Naive thymus-derived CD4-positive, alpha-beta T cell (primary cell): ENCODE results near the gene COL19A1. TPM values are rescaled to one million over a fixed set of nuclear protein-coding genes. Genes with fewer than 3 reads are reported as not detected.

Experiments
- ATAC-seq: fragments of 150-1000 bp; cut with Tn5 transposase; 2 replicates; pipeline ENCODE4 v1.10.0; 2021; ENCODE audit warnings: mild to moderate bottlenecking, moderate library complexity
- CTCF ChIA-PET: fragments of 350-600 bp; sonication (Branson Sonifier 250); formaldehyde crosslinking; loops from one replicate; lab custom pipeline; 2021; ENCODE audit warnings: antibody characterized with exemption; lab: Charles Lee
- POLR2A ChIA-PET: fragments of 350-600 bp; sonication (Branson Sonifier 250); formaldehyde crosslinking; loops from one replicate; lab custom pipeline; 2021; ENCODE audit warnings: antibody characterized with exemption, inconsistent platforms; lab: Charles Lee
- DNase-seq, 9 donors: peaks; one replicate each; pipeline versions ENCODE4 v3.0.0 to v3.0.0-alpha.2; 2020 to 2022; ENCODE audit warnings: mixed read lengths in 1 of 9
- H3K27ac ChIP-seq: one replicate; pipeline ENCODE4 v1.7.0; 2013; ENCODE audit warnings: mild to moderate bottlenecking, low read depth, low read length, moderate library complexity
- H3K27me3 ChIP-seq, 2 donors: one replicate each; pipeline ENCODE4 v1.7.0; 2013; ENCODE audit warnings: low read length in 2 of 2, mild to moderate bottlenecking in 2 of 2, moderate library complexity in 2 of 2; ENCODE audit not compliant: control insufficient read depth in 2 of 2, insufficient read depth in 2 of 2
- H3K36me3 ChIP-seq, 3 experiments: 1 replicate in 2 of 3; 2 replicates in 1 of 3; pipeline ENCODE4 v1.7.0; 2013; ENCODE audit warnings: low read length in 3 of 3, mild to moderate bottlenecking in 3 of 3, moderate library complexity in 1 of 3; ENCODE audit not compliant: insufficient read depth in 3 of 3, control insufficient read depth in 2 of 3
- H3K4me1 ChIP-seq, 2 donors: one replicate each; pipeline ENCODE4 v1.7.0; 2013; ENCODE audit warnings: low read length in 2 of 2, mild to moderate bottlenecking in 2 of 2, moderate library complexity in 1 of 2; ENCODE audit not compliant: control insufficient read depth in 2 of 2, insufficient read depth in 2 of 2
- H3K4me3 ChIP-seq: 2 replicates; pipeline ENCODE4 v1.7.0; 2013; ENCODE audit warnings: mild to moderate bottlenecking, low read length
- H3K9me3 ChIP-seq, 3 experiments: 1 replicate in 2 of 3; 2 replicates in 1 of 3; pipeline ENCODE4 v1.7.0; 2013; ENCODE audit warnings: low read length in 3 of 3; ENCODE audit not compliant: control insufficient read depth in 2 of 3
- H3K27ac Mint-ChIP-seq, 9 donors: one replicate each; pipeline ENCODE4 v1.8.0; 2020 to 2022; ENCODE audit warnings: mixed read lengths in 9 of 9, mild to moderate bottlenecking in 8 of 9, moderate library complexity in 5 of 9, inconsistent platforms in 2 of 9
- H3K27me3 Mint-ChIP-seq, 5 donors: one replicate each; pipeline ENCODE4 v1.8.0; 2021 to 2022; ENCODE audit warnings: mixed read lengths in 5 of 5, mild to moderate bottlenecking in 1 of 5
- H3K36me3 Mint-ChIP-seq, 5 donors: one replicate each; pipeline ENCODE4 v1.8.0; 2020 to 2022; ENCODE audit warnings: mixed read lengths in 5 of 5, mild to moderate bottlenecking in 3 of 5, inconsistent platforms in 1 of 5
- H3K4me1 Mint-ChIP-seq, 7 donors: one replicate each; pipeline ENCODE4 v1.8.0; 2020 to 2022; ENCODE audit warnings: mixed read lengths in 7 of 7, mild to moderate bottlenecking in 3 of 7, inconsistent platforms in 1 of 7
- H3K4me3 Mint-ChIP-seq, 10 donors: one replicate each; pipeline ENCODE4 v1.8.0; 2020 to 2022; ENCODE audit warnings: mild to moderate bottlenecking in 10 of 10, mixed read lengths in 10 of 10, moderate library complexity in 6 of 10, inconsistent platforms in 2 of 10
- H3K9me3 Mint-ChIP-seq, 11 donors: one replicate each; pipeline ENCODE4 v1.8.0; 2020 to 2022; ENCODE audit warnings: mixed read lengths in 11 of 11, mild to moderate bottlenecking in 4 of 11, inconsistent platforms in 1 of 11, moderate library complexity in 1 of 11
- intact Hi-C, 2 donors: fragments of 100-400 bp; cut with micrococcal nuclease; formaldehyde crosslinking; loops; one replicate each; pipeline ENCODE4 v1.15.1; 2023
- polyA plus RNA-seq, 2 donors: library from polyadenylated mRNA; unstranded; fragments of 300-500 nt; fragmentation: Illumina TruSeq; gene quantifications; one replicate each; pipeline ENCODE4 v1.2.3, GENCODE V29; 2021
- total RNA-seq, 6 experiments: library from RNA in 5 of 6; stranded (reverse) in 5 of 6; gene quantifications; 1 replicate in 5 of 6; 2 replicates in 1 of 6; pipeline ENCODE4 v1.2.3 and lab custom pipeline; 2021 to 2026

The COL19A1 gene
- total and polyA plus RNA-seq, 7 experiments from 2014 or later = 0.02 to 1.3 (median 0.32) TPM; not detected in 2

DNA sequence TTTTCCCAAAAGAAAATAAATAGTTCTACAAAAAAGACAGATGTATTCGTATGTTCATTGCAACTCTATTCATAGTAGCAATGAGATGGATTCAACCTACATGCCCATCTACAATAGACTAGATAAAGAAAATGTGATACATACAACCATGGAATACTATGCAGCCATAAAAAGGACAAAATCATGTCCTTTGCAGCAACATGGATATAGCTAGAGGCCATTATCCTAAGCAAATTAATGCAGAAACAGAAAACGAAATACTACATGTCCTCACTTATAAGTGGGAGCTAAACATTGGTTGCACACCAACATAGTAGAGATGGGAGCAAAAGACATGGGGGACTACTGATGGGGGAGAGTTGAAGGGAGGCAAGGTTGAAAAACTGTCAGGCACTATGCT, 278.8 kb downstream of the COL19A1 start:
- no peak overlapping the region for H3K4me3 Mint-ChIP-seq
- H3K4me1 Mint-ChIP-seq = no peaks in the 10 kb centered on the region
- Histone ChIP-seq H3K36me3 (no peaks in the 10 kb centered on the region), H3K27me3 (no peaks in the 10 kb centered on the region), H3K4me3 (no peak overlapping the region), H3K27ac (no peak overlapping the region), H3K4me1 (no peaks in the 10 kb centered on the region), H3K9me3 (no peaks in the 10 kb centered on the region)
- H3K9me3 Mint-ChIP-seq = peaks cover 0 to 5% (median 0%) of the 10 kb centered on the region in 11 donors
- ChIA-PET CTCF (no interaction called here), POLR2A (no interaction called here)
- no peak overlapping the region for H3K27ac Mint-ChIP-seq
- ATAC-seq (no peak), DNase-seq (no peak)
- peaks cover 0 to 9% (median 0%) of the 10 kb centered on the region in 5 donors for H3K27me3 Mint-ChIP-seq
- H3K36me3 Mint-ChIP-seq = no peaks in the 10 kb centered on the region
- intact Hi-C loops = no loop called here

- H3K9me3 Mint-ChIP-seq = peaks cover 0 to 5% (median 0%) of the 10 kb centered on the region in 11 donors
- H3K9me3 ChIP-seq = no peaks in the 10 kb centered on the region
- ATAC-seq (no peak), DNase-seq (no peak)
- H3K36me3 ChIP-seq = no peaks in the 10 kb centered on the region
- H3K4me1 ChIP-seq = no peaks in the 10 kb centered on the region
- no peaks in the 10 kb centered on the region for H3K4me1 Mint-ChIP-seq
- CTCF ChIA-PET = no interaction called here
- intact Hi-C loops = no loop called here
- POLR2A ChIA-PET = no interaction called here
- no peaks in the 10 kb centered on the region for H3K27me3 ChIP-seq
- H3K36me3 Mint-ChIP-seq = no peaks in the 10 kb centered on the region
- H3K27me3 Mint-ChIP-seq = peaks cover 0 to 10% (median 0%) of the 10 kb centered on the region in 5 donors
- no peak overlapping the region for H3K27ac Mint-ChIP-seq
- no peak overlapping the region for H3K4me3 ChIP-seq
- no peak overlapping the region for H3K27ac ChIP-seq
- H3K4me3 Mint-ChIP-seq = no peak overlapping the region
Observed at GRCh38 chr6:70149209-70149788, 282.9 kb downstream of the COL19A1 start.

DNA sequence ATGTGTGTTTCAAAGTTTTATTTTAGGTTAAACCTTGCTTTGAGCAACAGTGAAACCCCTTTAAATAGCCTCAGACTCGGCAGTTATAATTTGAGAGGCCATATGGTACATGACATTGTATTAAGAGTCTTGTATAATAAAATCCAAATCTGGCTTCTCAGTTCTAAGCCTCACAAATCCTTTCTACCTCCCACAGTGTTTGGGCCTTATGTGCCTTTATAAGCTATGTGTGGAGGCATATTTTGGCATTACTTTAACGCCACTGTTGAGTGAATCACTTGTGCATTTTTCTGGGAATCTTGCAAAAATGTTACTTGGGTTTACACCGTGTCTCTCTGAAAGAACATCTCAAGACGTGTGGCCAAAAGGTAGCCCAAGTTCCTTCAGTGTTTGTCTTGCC, 284.2 kb downstream of the COL19A1 start:
- H3K36me3 ChIP-seq = no peaks in the 10 kb centered on the region
- DNase-seq (no peak), ATAC-seq (no peak)
- Mint-ChIP-seq H3K4me3 (no peak overlapping the region), H3K27ac (no peak overlapping the region), H3K4me1 (no peaks in the 10 kb centered on the region), H3K36me3 (no peaks in the 10 kb centered on the region), H3K27me3 (peaks cover 0 to 4% (median 0%) of the 10 kb centered on the region in 5 donors), H3K9me3 (no peaks in the 10 kb centered on the region)
- no peak overlapping the region for H3K4me3 ChIP-seq
- H3K9me3 ChIP-seq = no peaks in the 10 kb centered on the region
- no peaks in the 10 kb centered on the region for H3K4me1 ChIP-seq
- intact Hi-C loops = no loop called here
- no peak overlapping the region for H3K27ac ChIP-seq
- CTCF ChIA-PET = interaction anchor here (1.1 kb wide), 1 partner anchor 16 kb away, joined by 3 read pairs; no protein-coding TSS in a partner anchor
- POLR2A ChIA-PET = no interaction called here
- no peaks in the 10 kb centered on the region for H3K27me3 ChIP-seq

- no peaks in the 10 kb centered on the region for H3K9me3 ChIP-seq
- H3K27ac ChIP-seq = no peak overlapping the region
- ATAC-seq (no peak), DNase-seq (no peak)
- no peaks in the 10 kb centered on the region for H3K4me1 ChIP-seq
- Mint-ChIP-seq H3K4me3 (no peak overlapping the region), H3K36me3 (no peaks in the 10 kb centered on the region), H3K9me3 (no peaks in the 10 kb centered on the region), H3K27me3 (peaks cover 0 to 7% (median 0%) of the 10 kb centered on the region in 5 donors), H3K27ac (no peak overlapping the region), H3K4me1 (no peaks in the 10 kb centered on the region)
- intact Hi-C loops = no loop called here
- no peaks in the 10 kb centered on the region for H3K36me3 ChIP-seq
- H3K27me3 ChIP-seq = no peaks in the 10 kb centered on the region
- H3K4me3 ChIP-seq = no peak overlapping the region
- ChIA-PET CTCF (interaction anchor here (1.1 kb wide), 1 partner anchor 15 kb away, joined by 3 read pairs; no protein-coding TSS in a partner anchor), POLR2A (no interaction called here)
Observed at GRCh38 chr6:70151616-70152015, 285.3 kb downstream of the COL19A1 start.

GRCh38 chr6:70152786-70153185, 286.4 kb downstream of the COL19A1 start:
- H3K9me3 ChIP-seq = no peaks in the 10 kb centered on the region
- DNase-seq (no peak), ATAC-seq (no peak)
- POLR2A ChIA-PET = no interaction called here
- H3K27me3 ChIP-seq = no peaks in the 10 kb centered on the region
- no peaks in the 10 kb centered on the region for H3K4me1 Mint-ChIP-seq
- no peaks in the 10 kb centered on the region for H3K36me3 ChIP-seq
- H3K4me3 Mint-ChIP-seq = no peak overlapping the region
- H3K4me1 ChIP-seq = no peaks in the 10 kb centered on the region
- no peak overlapping the region for H3K27ac Mint-ChIP-seq
- peaks cover 0 to 10% (median 2%) of the 10 kb centered on the region in 5 donors for H3K27me3 Mint-ChIP-seq
- no peaks in the 10 kb centered on the region for H3K9me3 Mint-ChIP-seq
- intact Hi-C loops = no loop called here
- H3K4me3 ChIP-seq = no peak overlapping the region
- no peak overlapping the region for H3K27ac ChIP-seq
- no peaks in the 10 kb centered on the region for H3K36me3 Mint-ChIP-seq
- CTCF ChIA-PET = no interaction called here

DNA sequence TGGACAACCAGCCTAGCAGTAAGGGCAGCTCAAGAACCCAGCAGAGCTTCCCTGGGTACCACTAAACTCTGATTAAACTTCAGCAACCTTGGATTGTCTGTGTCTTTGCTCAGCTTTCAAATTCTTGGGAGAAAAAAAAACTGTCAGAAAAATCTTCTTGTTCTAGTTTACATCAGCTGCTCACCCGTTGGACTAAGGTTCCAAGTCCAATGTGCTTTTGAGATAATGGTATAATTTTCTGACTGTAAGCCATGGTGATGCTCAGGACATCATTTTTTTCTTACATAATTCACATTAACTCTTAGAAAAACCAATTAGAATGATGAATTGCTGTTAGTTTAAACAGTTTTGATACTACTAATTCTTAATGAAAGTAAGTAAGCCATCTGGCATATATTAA, 290.7 kb downstream of the COL19A1 start:
- DNase-seq = no peak
- ATAC-seq = no peak
- no peak overlapping the region for H3K4me3 Mint-ChIP-seq
- POLR2A ChIA-PET = no interaction called here
- intact Hi-C loops = no loop called here
- no peaks in the 10 kb centered on the region for H3K4me1 Mint-ChIP-seq
- Histone ChIP-seq H3K36me3 (no peaks in the 10 kb centered on the region), H3K4me3 (no peak overlapping the region), H3K9me3 (no peaks in the 10 kb centered on the region), H3K27me3 (no peaks in the 10 kb centered on the region), H3K27ac (no peak overlapping the region), H3K4me1 (no peaks in the 10 kb centered on the region)
- H3K9me3 Mint-ChIP-seq = no peaks in the 10 kb centered on the region
- no peaks in the 10 kb centered on the region for H3K36me3 Mint-ChIP-seq
- CTCF ChIA-PET = no interaction called here
- H3K27ac Mint-ChIP-seq = no peak overlapping the region
- H3K27me3 Mint-ChIP-seq = peaks cover 0 to 27% (median 5%) of the 10 kb centered on the region in 5 donors

DNA sequence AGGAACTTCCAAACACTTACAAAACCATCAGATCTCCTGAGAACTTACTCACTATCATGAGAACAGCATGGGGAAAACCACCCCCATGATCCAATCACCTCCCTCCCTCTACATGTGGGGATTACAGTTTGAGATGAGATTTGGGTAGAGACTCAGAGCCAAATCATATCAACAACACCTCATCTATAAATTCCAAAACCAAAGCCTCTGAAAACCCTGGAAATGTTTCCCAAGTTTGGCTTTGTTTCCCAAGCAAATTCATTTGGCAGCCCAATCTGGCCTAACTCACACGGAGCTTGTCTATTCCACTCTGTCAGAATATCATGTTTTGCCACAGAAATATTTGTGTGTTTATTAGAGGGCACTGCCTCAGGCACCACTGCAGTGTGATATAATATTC, 293.9 kb downstream of the COL19A1 start:
- peaks cover 0 to 7% (median 0%) of the 10 kb centered on the region in 11 donors for H3K9me3 Mint-ChIP-seq
- no peaks in the 10 kb centered on the region for H3K36me3 ChIP-seq
- DNase-seq (no peak), ATAC-seq (no peak)
- no peak overlapping the region for H3K4me3 ChIP-seq
- intact Hi-C loops = no loop called here
- no peaks in the 10 kb centered on the region for H3K9me3 ChIP-seq
- no peak overlapping the region for H3K27ac Mint-ChIP-seq
- ChIA-PET POLR2A (no interaction called here), CTCF (no interaction called here)
- no peaks in the 10 kb centered on the region for H3K36me3 Mint-ChIP-seq
- peaks cover 0 to under 1% of the 10 kb centered on the region in 2 donors for H3K27me3 ChIP-seq
- H3K4me3 Mint-ChIP-seq = no peak overlapping the region
- no peaks in the 10 kb centered on the region for H3K4me1 Mint-ChIP-seq
- peaks cover 11 to 42% (median 20%) of the 10 kb centered on the region in 5 donors for H3K27me3 Mint-ChIP-seq
- no peaks in the 10 kb centered on the region for H3K4me1 ChIP-seq
- H3K27ac ChIP-seq = no peak overlapping the region
